HCT116 (cell line): ENCODE results near the gene HDHD2. TPM values are rescaled to one million over a fixed set of nuclear protein-coding genes. Genes with fewer than 3 reads are reported as not detected.

Experiments
- ATAC-seq: fragments of 200-7000 bp; cut with Tn5 transposase; 2 replicates; pipeline ENCODE4 v1.9.1; 2020; ENCODE audit warnings: mild to moderate bottlenecking, moderate library complexity
- BruUV-seq: library from RNA; stranded (reverse); fragments of 400-500 nt; replicated peaks from 2 replicates; lab custom pipeline; 2021; lab: Mats Ljungman, UMichigan
- CTCF ChIA-PET: fragments of 300-600 bp; sonication (Branson Sonifier 250); formaldehyde crosslinking; loops from one replicate; lab custom pipeline; 2021; ENCODE audit warnings: antibody characterized with exemption; lab: Charles Lee
- POLR2A ChIA-PET: fragments of 300-600, 350-600 bp; sonication (Branson Sonifier 250); formaldehyde crosslinking; loops from one replicate; lab custom pipeline; 2021; ENCODE audit warnings: antibody characterized with exemption; lab: Charles Lee
- RAD21 ChIA-PET, 2 experiments: fragments of 300-600 bp; sonication (Branson Sonifier 250); formaldehyde crosslinking; loops; one replicate each; lab custom pipeline; 2023; ENCODE audit warnings: low total read pairs in 2 of 2; ENCODE audit not compliant: uncharacterized antibody in 2 of 2, unreplicated experiment in 2 of 2, low non-redundant PET in 1 of 2; lab: Charles Lee
- DNase-seq: peaks from one replicate; pipeline ENCODE4 v3.0.0-alpha.2; 2010; ENCODE audit warnings: low read depth, low spot score
- H2AFZ ChIP-seq: fragments of 200-600 bp; shearing (Covaris generic), sonication (generic); 2 replicates; pipeline ENCODE4 v1.6.1; 2017; ENCODE audit warnings: low read depth, mixed run types, mixed read lengths, antibody characterized with exemption, low read length; ENCODE audit not compliant: poor library complexity, severe bottlenecking
- H3K27ac ChIP-seq: 2 replicates; pipeline ENCODE4 v1.5.1; 2012; ENCODE audit warnings: low read depth, low read length
- H3K27me3 ChIP-seq: fragments of 200-600 bp; sonication (generic); 2 replicates; pipeline ENCODE4 v1.6.1; 2016; ENCODE audit warnings: mixed run types, low read length, mixed read lengths; ENCODE audit not compliant: insufficient read depth
- H3K36me3 ChIP-seq, 2 experiments: fragments of 200-500 bp in 1 of 2; fragments of 200-600 bp in 1 of 2; sonication (Bioruptor generic) in 1 of 2; sonication (generic) in 1 of 2; 2 replicates each; pipeline versions ENCODE4 v1.5.1 to v1.6.1; 2014 to 2016; ENCODE audit warnings: low read length in 2 of 2, inconsistent platforms in 1 of 2, mixed read lengths in 1 of 2, mixed run types in 1 of 2; ENCODE audit not compliant: insufficient read depth in 2 of 2, control insufficient read depth in 1 of 2
- H3K4me1 ChIP-seq, 2 experiments: fragments of 200-600 bp in 1 of 2; sonication (generic) in 1 of 2; 2 replicates each; pipeline versions ENCODE4 v1.5.1 to v1.6.1; 2012 to 2017; ENCODE audit warnings: low read length in 2 of 2, inconsistent platforms in 1 of 2, mild to moderate bottlenecking in 1 of 2, mixed read lengths in 1 of 2, mixed run types in 1 of 2, moderate library complexity in 1 of 2; ENCODE audit not compliant: insufficient read depth in 2 of 2, control insufficient read depth in 1 of 2
- H3K4me2 ChIP-seq: fragments of 200-600 bp; sonication (generic); 2 replicates; pipeline ENCODE4 v1.6.1; 2017; ENCODE audit warnings: mixed run types, low read length, mixed read lengths
- H3K4me3 ChIP-seq, 2 experiments: fragments of 200-600 bp in 1 of 2; sonication (generic) in 1 of 2; replicated peaks in 1 of 2; 2 replicates each; pipeline ENCODE4 v1.5.1; 2011 to 2016; ENCODE audit warnings: low read length in 2 of 2, control low read depth in 1 of 2, low read depth in 1 of 2, mild to moderate bottlenecking in 1 of 2, mixed read lengths in 1 of 2, mixed run types in 1 of 2
- H3K79me2 ChIP-seq: fragments of 200-600 bp; sonication (generic); 2 replicates; pipeline ENCODE4 v1.6.1; 2017; ENCODE audit warnings: mild to moderate bottlenecking, mixed run types, low read length, moderate library complexity, mixed read lengths; ENCODE audit not compliant: insufficient read depth
- H3K9ac ChIP-seq: fragments of 200-600 bp; sonication (generic); 2 replicates; pipeline ENCODE4 v1.6.1; 2016; ENCODE audit warnings: low read length, mixed read lengths
- H3K9me2 ChIP-seq: fragments of 200-600 bp; sonication (generic), shearing (Covaris generic); 2 replicates; pipeline ENCODE4 v1.6.1; 2017; ENCODE audit warnings: mixed run types, mild to moderate bottlenecking, moderate library complexity; ENCODE audit not compliant: insufficient read depth
- H3K9me3 ChIP-seq, 2 experiments: fragments of 200-500 bp in 1 of 2; fragments of 200-600 bp in 1 of 2; sonication (Bioruptor generic) in 1 of 2; sonication (generic) in 1 of 2; 2 replicates each; pipeline ENCODE4 v1.6.1; 2014 to 2017; ENCODE audit warnings: low read length in 2 of 2, mixed read lengths in 2 of 2, inconsistent platforms in 1 of 2, low read depth in 1 of 2, mild to moderate bottlenecking in 1 of 2, mixed run types in 1 of 2, moderate library complexity in 1 of 2; ENCODE audit not compliant: control insufficient read depth in 1 of 2, insufficient read depth in 1 of 2
- H4K20me1 ChIP-seq: fragments of 200-600 bp; sonication (generic), shearing (Covaris generic); 2 replicates; pipeline ENCODE4 v1.6.1; 2017; ENCODE audit warnings: mixed run types, mild to moderate bottlenecking, moderate library complexity; ENCODE audit not compliant: insufficient read depth
- CBX3 ChIP-seq: IDR thresholded peaks from 2 replicates; pipeline ENCODE4 v1.6.1; 2012; ENCODE audit warnings: low read depth
- CEBPB ChIP-seq: IDR thresholded peaks from 2 replicates; pipeline ENCODE4 v1.6.1; 2012; ENCODE audit warnings: low read depth
- EZH2 ChIP-seq: fragments of 200-600 bp; sonication (generic); IDR thresholded peaks from 2 replicates; pipeline ENCODE4 v1.6.1; 2017; ENCODE audit warnings: antibody characterized with exemption, mixed run types
- EZH2phosphoT487 ChIP-seq: fragments of 200-600 bp; IDR thresholded peaks from 2 replicates; pipeline ENCODE4 v1.6.1; 2018; ENCODE audit warnings: antibody characterized with exemption, borderline replicate concordance
- JUND ChIP-seq: IDR thresholded peaks from 2 replicates; pipeline ENCODE4 v1.6.1; 2012
- POLR2A ChIP-seq: IDR thresholded peaks from 2 replicates; pipeline ENCODE4 v1.7.0; 2011; ENCODE audit warnings: borderline replicate concordance; ENCODE audit not compliant: insufficient read depth, insufficient read length; ENCODE audit errors: extremely low read depth
- POLR2AphosphoS5 ChIP-seq: IDR thresholded peaks from 2 replicates; pipeline ENCODE4 v1.6.1; 2011; ENCODE audit warnings: mild to moderate bottlenecking, low read depth, low read length, moderate library complexity
- REST ChIP-seq: IDR thresholded peaks from 2 replicates; pipeline ENCODE4 v1.6.1; 2012; ENCODE audit warnings: low read depth
- SIN3A ChIP-seq: IDR thresholded peaks from 2 replicates; pipeline ENCODE4 v1.6.1; 2012; ENCODE audit warnings: low read depth
- SRF ChIP-seq: IDR thresholded peaks from 2 replicates; pipeline ENCODE4 v1.6.1; 2012; ENCODE audit warnings: low read depth
- TCF7L2 ChIP-seq: IDR thresholded peaks from 2 replicates; pipeline ENCODE4 v1.7.0; 2011; ENCODE audit warnings: borderline replicate concordance, inconsistent platforms; ENCODE audit not compliant: insufficient read depth, insufficient read length; ENCODE audit errors: extremely low read depth
- YY1 ChIP-seq: IDR thresholded peaks from 2 replicates; pipeline ENCODE4 v1.6.1; 2011; ENCODE audit warnings: low read length, low read depth, moderate library complexity, mild to moderate bottlenecking; ENCODE audit not compliant: insufficient replicate concordance; ENCODE audit errors: extremely low read depth
- ZNF274 ChIP-seq: fragments of 200-500 bp; sonication (Bioruptor generic); IDR thresholded peaks from 2 replicates; pipeline ENCODE4 v1.6.1; 2014; ENCODE audit warnings: mild to moderate bottlenecking, low read depth, low read length, inconsistent platforms
- intact Hi-C: fragments of 100-400 bp; cut with micrococcal nuclease; formaldehyde crosslinking; loops from 2 replicates; pipeline ENCODE4 v1.10.0; 2022
- total RNA-seq: library from RNA; stranded (reverse); gene quantifications from one replicate; pipeline ENCODE4 v1.2.1, GENCODE V29; 2021; ENCODE audit not compliant: unreplicated experiment
- TF ChIP-seq, protein P1 (sequence below): IDR thresholded peaks from 2 replicates; pipeline ENCODE4 v1.6.1; 2011; ENCODE audit warnings: mild to moderate bottlenecking, low read length, moderate library complexity; ENCODE audit not compliant: insufficient replicate concordance; ENCODE audit errors: extremely low read depth
- TF ChIP-seq, protein P2 (sequence below): IDR thresholded peaks from 2 replicates; pipeline ENCODE4 v1.6.1; 2012
- TF ChIP-seq, protein P3 (sequence below), 3 experiments: fragments of 200-600 bp in 1 of 3; sonication (generic) in 1 of 3; IDR thresholded peaks in 2 of 3; conservative IDR thresholded peaks in 1 of 3; 2 replicates each; pipeline ENCODE4 v1.5.1; 2012 to 2017; ENCODE audit warnings: low read depth in 2 of 3, low read length in 2 of 3, antibody characterized with exemption in 1 of 3, borderline replicate concordance in 1 of 3, control low read depth in 1 of 3, mild to moderate bottlenecking in 1 of 3, mixed read lengths in 1 of 3, mixed run types in 1 of 3, moderate library complexity in 1 of 3; ENCODE audit not compliant: insufficient read depth in 1 of 3
- TF ChIP-seq, protein P4 (sequence below): IDR thresholded peaks from 2 replicates; pipeline ENCODE4 v1.6.1; 2012

HDHD2 gene
- total RNA-seq, 1 experiment from 2014 or later = 29.1 TPM

GRCh38 chr18:47179520-47179919, 29.2 kb upstream of the HDHD2 start:
- RAD21 ChIA-PET = no interaction called here
- H3K27me3 ChIP-seq = no peaks in the 10 kb centered on the region
- peaks cover 3 to 9% of the 10 kb centered on the region in 2 experiments; a peak in 3 of 4 replicates for H3K4me1 ChIP-seq
- intact Hi-C loops = no loop called here
- no peaks in the 10 kb centered on the region; a peak in 1 of 4 replicates for H3K9me3 ChIP-seq
- peaks cover 16% of the 10 kb centered on the region for H3K79me2 ChIP-seq
- H3K4me2 ChIP-seq = no peak overlapping the region
- no peaks in the 10 kb centered on the region for H3K36me3 ChIP-seq
- no peak for DNase-seq
- ATAC-seq = no peak
- CTCF ChIA-PET = interaction anchor here (0.7 kb wide), 1 partner anchor 25 kb away, joined by 3 read pairs; no protein-coding TSS in a partner anchor
- H2AFZ ChIP-seq = no peak overlapping the region
- no peak overlapping the region for H3K27ac ChIP-seq
- POLR2A ChIA-PET = no interaction called here
- BruUV-seq = no TSS peak
- TF ChIP-seq CEBPB = no peak
- TF ChIP-seq, protein P1, sequence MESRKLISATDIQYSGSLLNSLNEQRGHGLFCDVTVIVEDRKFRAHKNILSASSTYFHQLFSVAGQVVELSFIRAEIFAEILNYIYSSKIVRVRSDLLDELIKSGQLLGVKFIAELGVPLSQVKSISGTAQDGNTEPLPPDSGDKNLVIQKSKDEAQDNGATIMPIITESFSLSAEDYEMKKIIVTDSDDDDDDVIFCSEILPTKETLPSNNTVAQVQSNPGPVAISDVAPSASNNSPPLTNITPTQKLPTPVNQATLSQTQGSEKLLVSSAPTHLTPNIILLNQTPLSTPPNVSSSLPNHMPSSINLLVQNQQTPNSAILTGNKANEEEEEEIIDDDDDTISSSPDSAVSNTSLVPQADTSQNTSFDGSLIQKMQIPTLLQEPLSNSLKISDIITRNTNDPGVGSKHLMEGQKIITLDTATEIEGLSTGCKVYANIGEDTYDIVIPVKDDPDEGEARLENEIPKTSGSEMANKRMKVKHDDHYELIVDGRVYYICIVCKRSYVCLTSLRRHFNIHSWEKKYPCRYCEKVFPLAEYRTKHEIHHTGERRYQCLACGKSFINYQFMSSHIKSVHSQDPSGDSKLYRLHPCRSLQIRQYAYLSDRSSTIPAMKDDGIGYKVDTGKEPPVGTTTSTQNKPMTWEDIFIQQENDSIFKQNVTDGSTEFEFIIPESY = no peak
- TF ChIP-seq JUND = no peak
- no peak for TF ChIP-seq YY1
- TF ChIP-seq SRF = no peak
- TF ChIP-seq, protein P2, sequence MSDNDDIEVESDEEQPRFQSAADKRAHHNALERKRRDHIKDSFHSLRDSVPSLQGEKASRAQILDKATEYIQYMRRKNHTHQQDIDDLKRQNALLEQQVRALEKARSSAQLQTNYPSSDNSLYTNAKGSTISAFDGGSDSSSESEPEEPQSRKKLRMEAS = no peak
- no peak for TF ChIP-seq REST
- TF ChIP-seq, protein P3, sequence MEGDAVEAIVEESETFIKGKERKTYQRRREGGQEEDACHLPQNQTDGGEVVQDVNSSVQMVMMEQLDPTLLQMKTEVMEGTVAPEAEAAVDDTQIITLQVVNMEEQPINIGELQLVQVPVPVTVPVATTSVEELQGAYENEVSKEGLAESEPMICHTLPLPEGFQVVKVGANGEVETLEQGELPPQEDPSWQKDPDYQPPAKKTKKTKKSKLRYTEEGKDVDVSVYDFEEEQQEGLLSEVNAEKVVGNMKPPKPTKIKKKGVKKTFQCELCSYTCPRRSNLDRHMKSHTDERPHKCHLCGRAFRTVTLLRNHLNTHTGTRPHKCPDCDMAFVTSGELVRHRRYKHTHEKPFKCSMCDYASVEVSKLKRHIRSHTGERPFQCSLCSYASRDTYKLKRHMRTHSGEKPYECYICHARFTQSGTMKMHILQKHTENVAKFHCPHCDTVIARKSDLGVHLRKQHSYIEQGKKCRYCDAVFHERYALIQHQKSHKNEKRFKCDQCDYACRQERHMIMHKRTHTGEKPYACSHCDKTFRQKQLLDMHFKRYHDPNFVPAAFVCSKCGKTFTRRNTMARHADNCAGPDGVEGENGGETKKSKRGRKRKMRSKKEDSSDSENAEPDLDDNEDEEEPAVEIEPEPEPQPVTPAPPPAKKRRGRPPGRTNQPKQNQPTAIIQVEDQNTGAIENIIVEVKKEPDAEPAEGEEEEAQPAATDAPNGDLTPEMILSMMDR (IDR thresholded peaks at IDR 0.05 in 2 of 3, conservative IDR thresholded peaks at IDR 0.05 in 1 of 3; ENCODE audit: borderline replicate concordance in 1 of 3, insufficient read depth in 1 of 3, low read depth in 2 of 3, low read length in 2 of 3) = no peak
- no peak for TF ChIP-seq POLR2AphosphoS5
- no peak for TF ChIP-seq POLR2A
- TF ChIP-seq, protein P4, sequence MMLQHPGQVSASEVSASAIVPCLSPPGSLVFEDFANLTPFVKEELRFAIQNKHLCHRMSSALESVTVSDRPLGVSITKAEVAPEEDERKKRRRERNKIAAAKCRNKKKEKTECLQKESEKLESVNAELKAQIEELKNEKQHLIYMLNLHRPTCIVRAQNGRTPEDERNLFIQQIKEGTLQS = no peak
- no peak for TF ChIP-seq TCF7L2
- TF ChIP-seq CBX3 = no peak
- TF ChIP-seq EZH2 = no peak
- no peak for TF ChIP-seq EZH2phosphoT487
- TF ChIP-seq ZNF274 = no peak
- no peak for TF ChIP-seq SIN3A
- H3K4me3 ChIP-seq = no peak overlapping the region
- H3K9me2 ChIP-seq = no peaks in the 10 kb centered on the region
- H3K9ac ChIP-seq = no peak overlapping the region
- H4K20me1 ChIP-seq = no peaks in the 10 kb centered on the region
